WTC11 (cell line): ENCODE data around the gene CHRM5. TPM values are rescaled to one million over a fixed set of nuclear protein-coding genes. Genes with fewer than 3 reads are reported as not detected.

Experiments used
- ATAC-seq: fragments of 200-7000 bp; cut with Tn5 transposase; 2 replicates; pipeline ENCODE4 v1.10.0; 2021; ENCODE audit warnings: mild to moderate bottlenecking, moderate library complexity
- CTCF ChIA-PET: fragments of 300-600 bp; sonication (Branson Sonifier 250); formaldehyde crosslinking; loops from one replicate; lab custom pipeline; 2021; ENCODE audit warnings: antibody characterized with exemption; lab: Charles Lee
- POLR2A ChIA-PET: fragments of 350-600 bp; sonication (Branson Sonifier 250); formaldehyde crosslinking; loops from one replicate; lab custom pipeline; 2021; ENCODE audit warnings: antibody characterized with exemption; lab: Charles Lee
- DNase-seq: peaks from one replicate; pipeline ENCODE4 v3.0.0; 2021; ENCODE audit warnings: low spot score
- H3K27ac Mint-ChIP-seq: 2 replicates; pipeline ENCODE4 v1.8.0; 2021; ENCODE audit warnings: mixed read lengths
- H3K27me3 Mint-ChIP-seq: 2 replicates; pipeline ENCODE4 v1.8.0; 2021; ENCODE audit warnings: low read depth, mild to moderate bottlenecking, moderate library complexity, mixed read lengths
- H3K36me3 Mint-ChIP-seq: 2 replicates; pipeline ENCODE4 v1.8.0; 2021; ENCODE audit warnings: mixed read lengths
- H3K4me1 Mint-ChIP-seq: 2 replicates; pipeline ENCODE4 v1.8.0; 2022; ENCODE audit warnings: mixed read lengths
- H3K4me3 Mint-ChIP-seq: 2 replicates; pipeline ENCODE4 v1.8.0; 2021; ENCODE audit warnings: mild to moderate bottlenecking, moderate library complexity, mixed read lengths
- H3K9me3 Mint-ChIP-seq: 2 replicates; pipeline ENCODE4 v1.8.0; 2021; ENCODE audit warnings: mixed read lengths
- ATF1 ChIP-seq: sonication (generic); formaldehyde crosslinking; IDR thresholded peaks from 2 replicates; pipeline ENCODE4 v1.8.1; 2023; ENCODE audit warnings: mild to moderate bottlenecking, moderate library complexity, missing genetic modification reagents
- CREB1 ChIP-seq: sonication (generic); formaldehyde crosslinking; IDR thresholded peaks from 2 replicates; pipeline ENCODE4 v1.8.0; 2023; ENCODE audit warnings: mild to moderate bottlenecking, missing genetic modification reagents
- E2F5 ChIP-seq: sonication (generic); formaldehyde crosslinking; IDR thresholded peaks from 2 replicates; pipeline ENCODE4 v1.8.1; 2022; ENCODE audit warnings: mild to moderate bottlenecking, moderate library complexity, missing genetic modification reagents
- ELF4 ChIP-seq: sonication (generic); formaldehyde crosslinking; IDR thresholded peaks from 2 replicates; pipeline ENCODE4 v1.8.1; 2022; ENCODE audit warnings: low read depth, mild to moderate bottlenecking, moderate library complexity, missing genetic modification reagents
- ESRRA ChIP-seq: sonication (generic); formaldehyde crosslinking; IDR thresholded peaks from 2 replicates; pipeline ENCODE4 v1.8.1; 2022; ENCODE audit warnings: mild to moderate bottlenecking, missing genetic modification reagents, borderline replicate concordance
- FOXJ3 ChIP-seq: sonication (generic); formaldehyde crosslinking; IDR thresholded peaks from 2 replicates; pipeline ENCODE4 v1.9.0; 2021; ENCODE audit warnings: missing genetic modification reagents, mild to moderate bottlenecking, borderline replicate concordance
- GRHL2 ChIP-seq: fragments of 250-450 bp; sonication (Bioruptor Pico); IDR thresholded peaks from 2 replicates; pipeline ENCODE4 v1.8.0; 2022; ENCODE audit warnings: mild to moderate bottlenecking, moderate library complexity; ENCODE audit not compliant: insufficient replicate concordance, severe bottlenecking
- IRF1 ChIP-seq: sonication (generic); formaldehyde crosslinking; IDR thresholded peaks from 2 replicates; pipeline ENCODE4 v1.8.0; 2023; ENCODE audit warnings: missing genetic modification reagents
- JAZF1 ChIP-seq: fragments of 250-450 bp; sonication (Bioruptor Pico); IDR thresholded peaks from 2 replicates; pipeline ENCODE4 v1.9.0; 2021; ENCODE audit warnings: moderate library complexity, mild to moderate bottlenecking, inconsistent platforms
- KAT7 ChIP-seq: sonication (generic); formaldehyde crosslinking; IDR thresholded peaks from 2 replicates; pipeline ENCODE4 v1.8.1; 2023; ENCODE audit warnings: missing genetic modification reagents, mild to moderate bottlenecking, borderline replicate concordance
- MYBL2 ChIP-seq: sonication (generic); formaldehyde crosslinking; IDR thresholded peaks from 2 replicates; pipeline ENCODE4 v1.8.1; 2023; ENCODE audit warnings: mild to moderate bottlenecking, moderate library complexity, missing genetic modification reagents
- NR1H2 ChIP-seq: sonication (generic); formaldehyde crosslinking; IDR thresholded peaks from 2 replicates; pipeline ENCODE4 v1.9.0; 2021; ENCODE audit warnings: mild to moderate bottlenecking, moderate library complexity, missing genetic modification reagents
- NR2C2 ChIP-seq: sonication (generic); formaldehyde crosslinking; IDR thresholded peaks from 2 replicates; pipeline ENCODE4 v1.8.0; 2022; ENCODE audit warnings: mild to moderate bottlenecking, missing genetic modification reagents
- TCF7 ChIP-seq: sonication (generic); formaldehyde crosslinking; IDR thresholded peaks from 2 replicates; pipeline ENCODE4 v1.8.0; 2022; ENCODE audit warnings: mild to moderate bottlenecking, low read depth, missing genetic modification reagents, moderate library complexity
- USF1 ChIP-seq: sonication (generic); formaldehyde crosslinking; IDR thresholded peaks from 2 replicates; pipeline ENCODE4 v1.8.0; 2022; ENCODE audit warnings: mild to moderate bottlenecking, missing genetic modification reagents
- ZNF121 ChIP-seq: sonication (generic); formaldehyde crosslinking; IDR thresholded peaks from 2 replicates; pipeline ENCODE4 v1.8.0; 2023; ENCODE audit warnings: missing genetic modification reagents
- ZNF232 ChIP-seq: sonication (generic); formaldehyde crosslinking; IDR thresholded peaks from 2 replicates; pipeline ENCODE4 v1.8.0; 2022; ENCODE audit warnings: mild to moderate bottlenecking, missing genetic modification reagents
- ZNF317 ChIP-seq: sonication (generic); formaldehyde crosslinking; IDR thresholded peaks from 2 replicates; pipeline ENCODE4 v1.8.1; 2023; ENCODE audit warnings: low read depth, mild to moderate bottlenecking, moderate library complexity, missing genetic modification reagents, borderline replicate concordance
- total RNA-seq: library from RNA; stranded (reverse); gene quantifications from 3 replicates; pipeline ENCODE4 v1.2.3, GENCODE V29; 2021
- TF ChIP-seq, protein P1 (sequence below): fragments of 200-600 bp; IDR thresholded peaks from 2 replicates; pipeline ENCODE4 v1.8.0; 2022; ENCODE audit warnings: antibody characterized with exemption
- TF ChIP-seq, protein P2 (sequence below): sonication (generic); formaldehyde crosslinking; IDR thresholded peaks from 2 replicates; pipeline ENCODE4 v1.8.1; 2022; ENCODE audit warnings: low read depth, mild to moderate bottlenecking, moderate library complexity, missing genetic modification reagents, borderline replicate concordance
- TF ChIP-seq, protein P3 (sequence below): sonication (generic); formaldehyde crosslinking; IDR thresholded peaks from 2 replicates; pipeline ENCODE4 v1.8.1; 2023; ENCODE audit warnings: mild to moderate bottlenecking, missing genetic modification reagents
- TF ChIP-seq, protein P4 (sequence below): sonication (generic); formaldehyde crosslinking; IDR thresholded peaks from 2 replicates; pipeline ENCODE4 v1.8.0; 2022; ENCODE audit warnings: mild to moderate bottlenecking, missing genetic modification reagents

The CHRM5 gene
- total RNA-seq, 1 experiment from 2014 or later = not detected

- TF ChIP-seq USF1 (CRISPR knock-in tag) (no peak), ZNF317 (CRISPR knock-in tag) (no peak), FOXJ3 (CRISPR knock-in tag) (no peak), E2F5 (no peak), KAT7 (CRISPR knock-in tag) (no peak), NR1H2 (CRISPR knock-in tag) (no peak), ELF4 (CRISPR knock-in tag) (no peak)
- TF ChIP-seq, all 79 proteins: peak for 0
Measured at GRCh38 chr15:34025252-34025651, 57.0 kb downstream of the CHRM5 start (continued).

DNA sequence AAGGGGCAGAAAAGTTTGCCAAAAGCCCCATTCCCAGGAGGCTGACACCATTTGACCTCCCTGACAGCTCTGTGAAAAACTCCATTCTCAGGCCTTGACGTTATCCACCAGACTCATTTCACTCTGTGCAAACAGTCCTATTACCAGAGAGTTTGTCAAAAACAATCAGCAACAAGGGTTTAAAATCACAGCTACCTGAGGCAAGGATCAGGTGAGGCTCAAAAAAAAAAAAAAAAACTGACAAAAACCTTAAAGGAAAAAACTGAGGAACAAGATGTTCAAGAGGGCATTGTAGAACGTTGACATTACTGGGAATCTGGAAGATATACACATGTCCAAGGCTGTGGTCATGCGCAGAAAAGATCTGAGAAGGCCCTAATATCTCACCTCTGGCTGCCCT is 59.3 kb downstream of the CHRM5 start:
- H3K9me3 Mint-ChIP-seq = peaks cover 17% of the 10 kb centered on the region
- H3K4me3 Mint-ChIP-seq = no peak overlapping the region
- peaks cover 16% of the 10 kb centered on the region for H3K36me3 Mint-ChIP-seq
- ATAC-seq (no peak), DNase-seq (no peak)
- no peaks in the 10 kb centered on the region for H3K27me3 Mint-ChIP-seq
- H3K27ac Mint-ChIP-seq = no peak overlapping the region
- CTCF ChIA-PET = no interaction called here
- H3K4me1 Mint-ChIP-seq = 0 out of 2 replicates have a peak, but pooled peaks cover 5% of the 10 kb centered on the region
- TF ChIP-seq FOXJ3 (CRISPR knock-in tag) (no peak), JAZF1 (CRISPR knock-in tag) (no peak), TCF7 (CRISPR knock-in tag) (no peak), GRHL2 (CRISPR knock-in tag) (no peak), ZNF232 (CRISPR knock-in tag) (no peak), CREB1 (CRISPR knock-in tag) (no peak), ESRRA (CRISPR knock-in tag) (no peak), IRF1 (CRISPR knock-in tag) (no peak), NR1H2 (CRISPR knock-in tag) (no peak), ZNF121 (CRISPR knock-in tag) (no peak), ATF1 (no peak), NR2C2 (CRISPR knock-in tag) (no peak), MYBL2 (CRISPR knock-in tag) (no peak), USF1 (CRISPR knock-in tag) (no peak)
- TF ChIP-seq, protein P1, sequence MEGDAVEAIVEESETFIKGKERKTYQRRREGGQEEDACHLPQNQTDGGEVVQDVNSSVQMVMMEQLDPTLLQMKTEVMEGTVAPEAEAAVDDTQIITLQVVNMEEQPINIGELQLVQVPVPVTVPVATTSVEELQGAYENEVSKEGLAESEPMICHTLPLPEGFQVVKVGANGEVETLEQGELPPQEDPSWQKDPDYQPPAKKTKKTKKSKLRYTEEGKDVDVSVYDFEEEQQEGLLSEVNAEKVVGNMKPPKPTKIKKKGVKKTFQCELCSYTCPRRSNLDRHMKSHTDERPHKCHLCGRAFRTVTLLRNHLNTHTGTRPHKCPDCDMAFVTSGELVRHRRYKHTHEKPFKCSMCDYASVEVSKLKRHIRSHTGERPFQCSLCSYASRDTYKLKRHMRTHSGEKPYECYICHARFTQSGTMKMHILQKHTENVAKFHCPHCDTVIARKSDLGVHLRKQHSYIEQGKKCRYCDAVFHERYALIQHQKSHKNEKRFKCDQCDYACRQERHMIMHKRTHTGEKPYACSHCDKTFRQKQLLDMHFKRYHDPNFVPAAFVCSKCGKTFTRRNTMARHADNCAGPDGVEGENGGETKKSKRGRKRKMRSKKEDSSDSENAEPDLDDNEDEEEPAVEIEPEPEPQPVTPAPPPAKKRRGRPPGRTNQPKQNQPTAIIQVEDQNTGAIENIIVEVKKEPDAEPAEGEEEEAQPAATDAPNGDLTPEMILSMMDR = no peak
- TF ChIP-seq, protein P2, sequence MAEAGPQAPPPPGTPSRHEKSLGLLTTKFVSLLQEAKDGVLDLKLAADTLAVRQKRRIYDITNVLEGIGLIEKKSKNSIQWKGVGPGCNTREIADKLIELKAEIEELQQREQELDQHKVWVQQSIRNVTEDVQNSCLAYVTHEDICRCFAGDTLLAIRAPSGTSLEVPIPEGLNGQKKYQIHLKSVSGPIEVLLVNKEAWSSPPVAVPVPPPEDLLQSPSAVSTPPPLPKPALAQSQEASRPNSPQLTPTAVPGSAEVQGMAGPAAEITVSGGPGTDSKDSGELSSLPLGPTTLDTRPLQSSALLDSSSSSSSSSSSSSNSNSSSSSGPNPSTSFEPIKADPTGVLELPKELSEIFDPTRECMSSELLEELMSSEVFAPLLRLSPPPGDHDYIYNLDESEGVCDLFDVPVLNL (CRISPR knock-in tag) = no peak
- TF ChIP-seq, protein P3, sequence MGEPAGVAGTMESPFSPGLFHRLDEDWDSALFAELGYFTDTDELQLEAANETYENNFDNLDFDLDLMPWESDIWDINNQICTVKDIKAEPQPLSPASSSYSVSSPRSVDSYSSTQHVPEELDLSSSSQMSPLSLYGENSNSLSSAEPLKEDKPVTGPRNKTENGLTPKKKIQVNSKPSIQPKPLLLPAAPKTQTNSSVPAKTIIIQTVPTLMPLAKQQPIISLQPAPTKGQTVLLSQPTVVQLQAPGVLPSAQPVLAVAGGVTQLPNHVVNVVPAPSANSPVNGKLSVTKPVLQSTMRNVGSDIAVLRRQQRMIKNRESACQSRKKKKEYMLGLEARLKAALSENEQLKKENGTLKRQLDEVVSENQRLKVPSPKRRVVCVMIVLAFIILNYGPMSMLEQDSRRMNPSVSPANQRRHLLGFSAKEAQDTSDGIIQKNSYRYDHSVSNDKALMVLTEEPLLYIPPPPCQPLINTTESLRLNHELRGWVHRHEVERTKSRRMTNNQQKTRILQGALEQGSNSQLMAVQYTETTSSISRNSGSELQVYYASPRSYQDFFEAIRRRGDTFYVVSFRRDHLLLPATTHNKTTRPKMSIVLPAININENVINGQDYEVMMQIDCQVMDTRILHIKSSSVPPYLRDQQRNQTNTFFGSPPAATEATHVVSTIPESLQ = no peak
- TF ChIP-seq, protein P4, sequence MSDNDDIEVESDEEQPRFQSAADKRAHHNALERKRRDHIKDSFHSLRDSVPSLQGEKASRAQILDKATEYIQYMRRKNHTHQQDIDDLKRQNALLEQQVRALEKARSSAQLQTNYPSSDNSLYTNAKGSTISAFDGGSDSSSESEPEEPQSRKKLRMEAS (CRISPR knock-in tag) = no peak
- POLR2A ChIA-PET = interaction anchor here (0.7 kb wide), 1 partner anchor 18 kb away, joined by 5 read pairs; no protein-coding TSS in a partner anchor
